Fibroblast of mammary gland (primary cell): ENCODE results near the gene OR52K1.
"Not testable (repeated sequence)": the region's sequence is repeated elsewhere in the genome, so short reads cannot be mapped to it uniquely, and the experiment has no call there.

Source experiments
- DNase-seq: peaks from one replicate; pipeline ENCODE4 v3.0.0-alpha.2; 2010; ENCODE audit warnings: low read depth
- H3K4me3 ChIP-seq: 2 replicates; pipeline ENCODE4 v1.5.1; 2011; ENCODE audit warnings: low read depth, mild to moderate bottlenecking, low read length, moderate library complexity; ENCODE audit not compliant: control insufficient read depth
- TF ChIP-seq, protein P1 (sequence below): conservative IDR thresholded peaks from 2 replicates; pipeline ENCODE4 v1.5.1; 2011; ENCODE audit warnings: low read depth, low read length, inconsistent platforms; ENCODE audit not compliant: control insufficient read depth, insufficient read depth

OR52K1 gene

DNA sequence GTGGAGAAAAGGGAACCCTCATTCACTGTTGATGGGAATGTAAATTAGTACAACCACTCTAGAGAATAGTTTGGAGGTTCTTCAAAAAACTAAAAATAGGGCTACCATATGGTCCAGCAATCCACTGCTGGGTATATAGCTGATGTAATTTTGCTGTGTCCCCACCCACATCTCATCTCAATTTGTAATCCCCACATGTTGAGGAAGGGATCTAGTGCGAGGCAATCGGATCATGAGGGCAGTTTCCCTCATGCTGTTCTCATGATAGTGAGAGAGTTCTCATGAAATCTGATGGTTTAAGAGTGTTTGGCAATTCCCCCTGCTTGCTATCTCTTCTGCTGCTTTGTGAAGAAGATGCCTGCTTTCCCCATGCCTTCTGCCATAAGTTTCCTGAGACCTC is 45.5 kb downstream of the OR52K1 start:
- no peak overlapping the region for H3K4me3 ChIP-seq
- TF ChIP-seq, protein P1, sequence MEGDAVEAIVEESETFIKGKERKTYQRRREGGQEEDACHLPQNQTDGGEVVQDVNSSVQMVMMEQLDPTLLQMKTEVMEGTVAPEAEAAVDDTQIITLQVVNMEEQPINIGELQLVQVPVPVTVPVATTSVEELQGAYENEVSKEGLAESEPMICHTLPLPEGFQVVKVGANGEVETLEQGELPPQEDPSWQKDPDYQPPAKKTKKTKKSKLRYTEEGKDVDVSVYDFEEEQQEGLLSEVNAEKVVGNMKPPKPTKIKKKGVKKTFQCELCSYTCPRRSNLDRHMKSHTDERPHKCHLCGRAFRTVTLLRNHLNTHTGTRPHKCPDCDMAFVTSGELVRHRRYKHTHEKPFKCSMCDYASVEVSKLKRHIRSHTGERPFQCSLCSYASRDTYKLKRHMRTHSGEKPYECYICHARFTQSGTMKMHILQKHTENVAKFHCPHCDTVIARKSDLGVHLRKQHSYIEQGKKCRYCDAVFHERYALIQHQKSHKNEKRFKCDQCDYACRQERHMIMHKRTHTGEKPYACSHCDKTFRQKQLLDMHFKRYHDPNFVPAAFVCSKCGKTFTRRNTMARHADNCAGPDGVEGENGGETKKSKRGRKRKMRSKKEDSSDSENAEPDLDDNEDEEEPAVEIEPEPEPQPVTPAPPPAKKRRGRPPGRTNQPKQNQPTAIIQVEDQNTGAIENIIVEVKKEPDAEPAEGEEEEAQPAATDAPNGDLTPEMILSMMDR = no peak
- DNase-seq = no peak

DNA sequence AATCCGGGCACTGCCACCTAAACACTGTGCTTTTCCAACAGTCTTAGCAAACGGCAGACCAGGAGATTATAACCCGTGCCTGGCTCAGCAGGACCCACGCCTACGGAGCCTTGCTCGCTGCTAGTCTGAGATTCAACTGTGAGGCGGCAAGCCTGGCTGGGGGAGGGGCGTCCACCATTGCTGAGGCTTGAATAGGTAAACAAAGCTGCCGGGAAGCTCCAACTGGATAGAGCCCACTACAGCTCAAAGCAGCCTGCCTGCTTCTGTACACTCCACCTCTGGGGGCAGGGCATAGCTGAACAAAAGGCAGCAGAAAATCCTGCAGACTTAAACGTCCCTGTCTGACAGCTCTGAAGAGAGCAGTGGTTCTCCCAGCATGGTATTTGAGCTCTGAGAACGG is 49.2 kb downstream of the OR52K1 start:
- not testable (repeated sequence) for DNase-seq, H3K4me3 ChIP-seq

DNA sequence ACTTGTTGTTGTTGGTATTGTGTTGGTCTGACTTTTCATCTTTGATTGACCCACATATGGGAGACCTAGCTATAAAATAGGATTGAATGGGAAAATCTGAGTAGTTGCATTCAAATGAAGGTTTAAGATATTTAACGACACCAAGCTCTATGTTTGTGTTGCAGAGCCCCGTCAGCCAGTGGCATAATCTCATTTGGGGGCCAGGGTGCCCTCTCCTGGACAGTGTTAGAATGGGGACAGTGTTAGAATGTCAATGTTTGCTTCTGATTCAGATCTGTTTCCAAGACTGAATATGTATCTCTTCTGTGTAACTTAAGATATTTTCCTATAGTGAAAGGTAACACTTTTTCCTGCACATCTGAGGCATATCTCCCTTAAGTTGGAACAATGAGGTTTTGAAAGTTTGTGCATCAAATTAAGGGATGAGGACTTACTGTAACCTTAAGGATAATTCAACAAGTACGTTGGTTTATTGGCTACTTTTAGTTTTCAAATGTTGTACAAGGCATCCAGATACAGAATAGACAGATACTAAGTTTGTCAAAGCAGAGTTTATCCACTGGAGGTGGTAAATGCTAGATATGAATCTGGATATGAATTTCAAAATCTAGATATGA is 57.3 kb downstream of the OR52K1 start:
- DNase-seq = peak; percentile 29
- TF ChIP-seq, protein P1 = peak; percentile 71

DNA sequence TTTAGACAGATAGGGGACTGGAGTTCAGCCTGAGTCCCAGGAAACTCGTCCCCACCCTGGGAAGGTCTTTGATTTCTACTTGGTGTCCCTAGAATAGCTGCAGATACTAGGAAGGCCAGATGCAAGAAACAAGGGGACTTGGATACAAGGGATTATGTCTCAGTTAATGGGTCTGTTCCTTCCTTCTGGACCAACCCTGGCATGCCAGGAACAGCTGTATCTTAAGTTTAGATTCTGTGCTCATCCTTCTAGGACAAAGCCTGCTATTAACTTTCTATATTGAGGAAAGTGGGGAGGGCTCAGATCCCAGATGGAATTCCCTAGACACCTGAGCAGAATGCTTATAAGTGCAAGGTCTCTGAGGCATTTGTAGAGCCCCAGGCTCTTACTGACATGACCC is 58.6 kb downstream of the OR52K1 start:
- no peak for DNase-seq
- TF ChIP-seq, protein P1 = no peak
- no peak overlapping the region for H3K4me3 ChIP-seq

More for the DNA sequence above, 57.3 kb downstream of the OR52K1 start:
- no peak overlapping the region for H3K4me3 ChIP-seq
